Coronary artery (tissue), 2 donors: ENCODE data around the gene CDK6.

Experiments
- DNase-seq: peaks from one replicate; pipeline ENCODE4 v3.0.0-alpha.2; 2017; ENCODE audit warnings: low spot score
- H3K27ac ChIP-seq, 2 donors: fragments of 200-600 bp; sonication (generic); one replicate each; pipeline ENCODE4 v1.5.1; 2016 to 2019
- H3K4me3 ChIP-seq: fragments of 200-600 bp; sonication (generic); 2 replicates; pipeline ENCODE4 v1.5.1; 2016; ENCODE audit warnings: mild to moderate bottlenecking, moderate library complexity
- TF ChIP-seq, protein P1 (sequence below): fragments of 200-600 bp; sonication (generic); IDR thresholded peaks from one replicate; pipeline ENCODE4 v1.5.1; 2019; ENCODE audit warnings: antibody characterized with exemption

The CDK6 gene

DNA sequence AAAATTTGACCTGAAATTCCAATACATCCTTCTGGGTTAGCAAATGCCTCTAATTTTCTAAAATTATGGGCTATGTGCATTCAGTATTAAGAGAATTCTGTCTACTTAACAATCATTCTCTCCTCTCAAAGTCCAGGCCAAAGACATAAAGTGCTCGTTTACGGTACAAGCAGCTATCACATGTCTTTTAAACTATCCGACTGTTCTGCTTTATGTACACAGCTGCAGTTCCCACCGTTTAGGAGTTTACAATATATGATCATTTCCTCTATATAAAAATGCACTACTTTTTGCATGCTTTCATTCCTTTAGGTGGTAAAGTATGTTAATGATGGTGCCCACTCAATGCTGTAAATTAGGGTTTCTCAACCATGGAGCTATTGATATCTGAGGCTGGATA is 34.0 kb downstream of the CDK6 start:
- H3K4me3 ChIP-seq, result no peak overlapping the region
- TF ChIP-seq, protein P1, sequence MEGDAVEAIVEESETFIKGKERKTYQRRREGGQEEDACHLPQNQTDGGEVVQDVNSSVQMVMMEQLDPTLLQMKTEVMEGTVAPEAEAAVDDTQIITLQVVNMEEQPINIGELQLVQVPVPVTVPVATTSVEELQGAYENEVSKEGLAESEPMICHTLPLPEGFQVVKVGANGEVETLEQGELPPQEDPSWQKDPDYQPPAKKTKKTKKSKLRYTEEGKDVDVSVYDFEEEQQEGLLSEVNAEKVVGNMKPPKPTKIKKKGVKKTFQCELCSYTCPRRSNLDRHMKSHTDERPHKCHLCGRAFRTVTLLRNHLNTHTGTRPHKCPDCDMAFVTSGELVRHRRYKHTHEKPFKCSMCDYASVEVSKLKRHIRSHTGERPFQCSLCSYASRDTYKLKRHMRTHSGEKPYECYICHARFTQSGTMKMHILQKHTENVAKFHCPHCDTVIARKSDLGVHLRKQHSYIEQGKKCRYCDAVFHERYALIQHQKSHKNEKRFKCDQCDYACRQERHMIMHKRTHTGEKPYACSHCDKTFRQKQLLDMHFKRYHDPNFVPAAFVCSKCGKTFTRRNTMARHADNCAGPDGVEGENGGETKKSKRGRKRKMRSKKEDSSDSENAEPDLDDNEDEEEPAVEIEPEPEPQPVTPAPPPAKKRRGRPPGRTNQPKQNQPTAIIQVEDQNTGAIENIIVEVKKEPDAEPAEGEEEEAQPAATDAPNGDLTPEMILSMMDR, result no peak
- DNase-seq, result no peak
- no peak overlapping the region for H3K27ac ChIP-seq

DNA sequence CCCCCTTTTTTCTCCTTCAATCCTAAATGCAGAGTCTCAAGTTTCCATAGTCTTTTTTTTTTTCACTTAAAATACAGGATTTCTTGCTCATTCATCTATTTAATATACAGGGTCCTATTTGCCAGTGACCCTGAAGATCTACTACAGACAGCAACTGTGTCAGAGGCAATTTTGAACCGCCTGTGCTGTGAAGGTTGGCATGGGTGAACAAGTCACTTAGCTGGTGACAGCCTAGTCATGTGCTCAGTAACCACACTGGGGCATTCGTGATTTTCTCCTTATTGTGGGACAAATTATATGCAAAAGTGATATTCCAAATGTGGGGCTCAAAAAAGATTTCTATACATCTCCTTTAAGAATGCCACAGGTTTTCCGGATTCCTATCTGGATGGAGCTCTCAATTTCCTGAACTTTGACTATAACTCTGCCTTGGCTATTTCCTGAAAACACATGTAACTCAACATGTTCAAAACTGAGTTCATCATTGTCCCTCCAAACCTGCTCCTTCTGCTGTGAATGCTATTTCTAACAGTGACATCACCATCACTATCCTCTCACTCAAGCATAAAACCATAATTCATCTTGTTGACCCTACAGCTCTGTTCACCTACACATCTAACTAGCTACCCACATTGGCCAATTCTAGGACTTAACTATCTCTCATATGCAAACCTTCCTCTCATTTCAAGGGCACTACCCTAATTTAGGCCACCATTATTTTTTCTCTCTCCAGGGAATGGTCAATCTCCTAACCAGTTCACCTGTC is 36.7 kb downstream of the CDK6 start:
- no peak overlapping the region for H3K27ac ChIP-seq
- no peak overlapping the region for H3K4me3 ChIP-seq
- TF ChIP-seq, protein P1, result no peak
- no peak for DNase-seq

DNA sequence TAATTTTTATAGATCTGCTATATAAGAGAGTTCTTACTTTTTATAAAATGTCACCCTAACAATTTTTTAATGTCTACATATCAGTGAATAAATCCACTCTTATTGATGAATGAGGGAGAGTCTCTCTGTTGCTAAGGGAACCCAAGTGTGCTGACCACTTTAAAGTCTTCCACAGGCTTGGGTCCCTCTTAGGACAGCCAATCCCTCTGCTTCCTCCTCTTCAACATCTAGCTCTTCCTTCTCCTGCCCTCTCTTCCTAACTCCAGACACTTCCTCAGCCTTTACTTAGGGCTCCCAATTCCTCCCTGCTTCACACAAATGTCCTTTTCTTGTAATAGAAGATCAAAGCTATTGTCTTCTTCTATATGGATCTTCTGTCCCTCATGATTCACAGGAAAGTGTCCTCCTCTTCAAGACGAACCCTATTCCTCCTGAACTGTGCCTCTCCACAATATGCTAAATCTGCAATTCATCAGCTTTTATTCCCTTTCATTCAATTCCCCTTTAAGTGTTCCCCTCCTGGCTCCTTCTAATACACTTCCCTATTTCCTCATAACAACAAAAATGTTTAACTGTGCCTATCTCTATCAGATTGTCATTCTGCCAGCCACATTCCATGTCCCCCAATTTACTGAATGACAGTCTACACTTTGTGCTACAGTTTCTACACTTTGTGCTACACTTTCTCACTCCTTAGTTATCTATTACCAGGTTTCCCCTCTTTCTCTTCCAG is 37.7 kb downstream of the CDK6 start:
- H3K4me3 ChIP-seq, result no peak overlapping the region
- H3K27ac ChIP-seq, result no peak overlapping the region
- DNase-seq, result no peak
- TF ChIP-seq, protein P1, result no peak

DNA sequence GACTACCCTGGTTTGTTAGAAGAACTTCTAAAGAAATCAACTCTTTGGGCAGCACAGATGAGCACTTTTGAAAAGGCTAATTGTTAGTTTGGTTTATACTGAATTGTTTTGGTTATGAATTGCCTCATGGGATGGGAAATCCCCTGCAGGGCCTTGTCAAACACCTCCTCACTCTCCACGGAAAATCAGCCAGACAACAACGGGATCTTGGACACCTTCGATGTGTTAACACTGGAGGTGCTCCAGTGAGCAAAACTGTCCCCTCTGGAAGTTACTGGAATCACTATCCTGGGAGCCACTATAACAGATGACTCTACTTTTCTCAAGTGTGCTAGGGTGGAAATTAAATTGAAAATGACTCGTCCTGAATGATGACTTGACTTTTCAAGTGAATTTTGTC is 38.7 kb downstream of the CDK6 start:
- no peak for DNase-seq
- no peak overlapping the region for H3K4me3 ChIP-seq
- TF ChIP-seq, protein P1, result no peak
- H3K27ac ChIP-seq, result no peak overlapping the region

DNA sequence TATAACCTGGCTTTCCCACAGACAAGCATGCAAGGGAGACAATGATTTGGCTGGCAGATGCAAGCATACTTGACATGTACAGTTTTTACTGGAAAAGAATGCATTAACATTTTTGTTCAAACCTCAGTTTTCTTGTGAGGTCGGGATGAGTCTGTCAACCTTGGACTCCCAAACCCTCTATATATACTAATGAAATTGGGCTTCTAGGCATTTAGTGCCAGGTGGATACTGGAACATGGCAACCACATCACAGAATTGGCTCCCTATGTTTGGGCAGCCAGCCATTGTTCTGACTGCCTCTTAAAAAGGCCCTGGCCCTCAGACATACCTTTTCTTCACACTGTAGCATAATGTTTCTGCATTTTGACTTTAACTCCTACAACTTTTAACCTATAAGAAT is 39.1 kb downstream of the CDK6 start:
- TF ChIP-seq, protein P1, result no peak

DNA sequence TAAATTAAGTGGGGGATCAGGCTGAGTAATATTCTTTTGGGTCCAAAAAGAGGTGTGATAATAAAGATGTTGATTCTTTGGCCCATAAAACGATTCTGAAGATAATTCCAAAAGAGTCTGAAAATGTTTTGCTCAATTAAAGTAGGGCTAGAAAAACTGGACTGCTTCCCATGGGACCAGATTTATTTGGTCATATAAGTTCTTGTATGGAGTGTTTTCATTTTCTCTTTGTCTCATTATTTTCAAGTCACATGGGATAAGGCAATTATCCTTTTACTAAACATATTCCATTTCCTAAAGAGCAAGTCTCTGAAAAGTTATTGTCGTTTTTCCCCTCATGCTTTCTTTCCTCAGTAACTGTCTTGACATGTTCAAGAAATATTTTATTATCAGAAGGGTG is 41.5 kb downstream of the CDK6 start:
- H3K27ac ChIP-seq, result no peak overlapping the region
- DNase-seq, result no peak
- TF ChIP-seq, protein P1, result no peak
- no peak overlapping the region for H3K4me3 ChIP-seq

More for the DNA sequence above, 39.1 kb downstream of the CDK6 start:
- H3K4me3 ChIP-seq, result no peak overlapping the region
- no peak for DNase-seq
- H3K27ac ChIP-seq, result no peak overlapping the region

DNA sequence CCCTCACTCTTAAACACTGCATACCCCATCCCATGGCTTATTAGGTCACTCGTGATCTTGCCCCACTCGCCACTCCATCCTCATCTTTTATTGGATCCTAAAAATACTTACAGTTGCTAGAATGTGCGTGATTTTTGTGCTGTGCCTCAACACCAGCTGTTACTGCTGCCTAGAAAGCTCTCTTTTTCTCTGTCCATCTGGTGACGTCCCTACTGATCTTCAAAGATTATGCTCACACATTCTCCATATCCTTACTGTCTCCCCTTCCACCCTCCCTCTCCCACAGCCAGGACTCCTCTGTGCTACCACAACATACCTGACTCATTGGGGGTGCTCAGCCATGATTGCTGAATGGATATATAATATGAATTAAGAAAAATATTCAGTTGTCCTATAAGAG is 42.0 kb downstream of the CDK6 start:
- Histone ChIP-seq H3K4me3 (no peak overlapping the region), H3K27ac (no peak overlapping the region)
- TF ChIP-seq, protein P1, result no peak
- no peak for DNase-seq
